Measurements from ENCODE around the gene MRPL58.
"Not testable (repeated sequence)": the region's sequence is repeated elsewhere in the genome, so short reads cannot be mapped to it uniquely, and the experiment has no call there.

DNA sequence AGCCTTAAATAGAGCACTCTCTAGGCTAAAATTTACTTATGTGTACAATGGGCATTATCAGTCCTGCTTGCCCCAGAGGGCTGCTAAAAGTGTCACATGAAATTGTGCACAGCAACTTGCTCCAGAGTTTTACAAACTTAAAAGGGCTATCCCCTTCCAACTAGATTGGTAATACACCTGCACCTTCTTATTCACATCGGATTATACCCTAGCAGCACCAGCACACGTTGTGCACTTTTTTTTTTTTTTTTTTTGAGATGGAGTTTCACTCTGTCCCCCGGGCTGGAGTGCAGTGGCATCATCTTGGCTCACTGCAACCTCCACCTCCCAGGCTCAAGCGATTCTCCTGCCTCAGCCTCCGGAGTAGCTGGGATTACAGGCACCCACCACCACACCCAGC, 31.3 kb downstream of the MRPL58 start:
- TF ChIP-seq, protein P1, sequence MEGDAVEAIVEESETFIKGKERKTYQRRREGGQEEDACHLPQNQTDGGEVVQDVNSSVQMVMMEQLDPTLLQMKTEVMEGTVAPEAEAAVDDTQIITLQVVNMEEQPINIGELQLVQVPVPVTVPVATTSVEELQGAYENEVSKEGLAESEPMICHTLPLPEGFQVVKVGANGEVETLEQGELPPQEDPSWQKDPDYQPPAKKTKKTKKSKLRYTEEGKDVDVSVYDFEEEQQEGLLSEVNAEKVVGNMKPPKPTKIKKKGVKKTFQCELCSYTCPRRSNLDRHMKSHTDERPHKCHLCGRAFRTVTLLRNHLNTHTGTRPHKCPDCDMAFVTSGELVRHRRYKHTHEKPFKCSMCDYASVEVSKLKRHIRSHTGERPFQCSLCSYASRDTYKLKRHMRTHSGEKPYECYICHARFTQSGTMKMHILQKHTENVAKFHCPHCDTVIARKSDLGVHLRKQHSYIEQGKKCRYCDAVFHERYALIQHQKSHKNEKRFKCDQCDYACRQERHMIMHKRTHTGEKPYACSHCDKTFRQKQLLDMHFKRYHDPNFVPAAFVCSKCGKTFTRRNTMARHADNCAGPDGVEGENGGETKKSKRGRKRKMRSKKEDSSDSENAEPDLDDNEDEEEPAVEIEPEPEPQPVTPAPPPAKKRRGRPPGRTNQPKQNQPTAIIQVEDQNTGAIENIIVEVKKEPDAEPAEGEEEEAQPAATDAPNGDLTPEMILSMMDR (IDR thresholded peaks at IDR 0.05): not testable (repeated sequence)
- TF ChIP-seq EZH2 (IDR thresholded peaks at IDR 0.05; ENCODE audit: borderline replicate concordance, insufficient read depth, low read depth, low read length, poor library complexity, severe bottlenecking): not testable (repeated sequence)

Measured in B cell (primary cell).